ENCODE measurements around the gene RNF123.
"Not testable (repeated sequence)": the region's sequence is repeated elsewhere in the genome, so short reads cannot be mapped to it uniquely, and the experiment has no call there.

Gene RNF123

DNA sequence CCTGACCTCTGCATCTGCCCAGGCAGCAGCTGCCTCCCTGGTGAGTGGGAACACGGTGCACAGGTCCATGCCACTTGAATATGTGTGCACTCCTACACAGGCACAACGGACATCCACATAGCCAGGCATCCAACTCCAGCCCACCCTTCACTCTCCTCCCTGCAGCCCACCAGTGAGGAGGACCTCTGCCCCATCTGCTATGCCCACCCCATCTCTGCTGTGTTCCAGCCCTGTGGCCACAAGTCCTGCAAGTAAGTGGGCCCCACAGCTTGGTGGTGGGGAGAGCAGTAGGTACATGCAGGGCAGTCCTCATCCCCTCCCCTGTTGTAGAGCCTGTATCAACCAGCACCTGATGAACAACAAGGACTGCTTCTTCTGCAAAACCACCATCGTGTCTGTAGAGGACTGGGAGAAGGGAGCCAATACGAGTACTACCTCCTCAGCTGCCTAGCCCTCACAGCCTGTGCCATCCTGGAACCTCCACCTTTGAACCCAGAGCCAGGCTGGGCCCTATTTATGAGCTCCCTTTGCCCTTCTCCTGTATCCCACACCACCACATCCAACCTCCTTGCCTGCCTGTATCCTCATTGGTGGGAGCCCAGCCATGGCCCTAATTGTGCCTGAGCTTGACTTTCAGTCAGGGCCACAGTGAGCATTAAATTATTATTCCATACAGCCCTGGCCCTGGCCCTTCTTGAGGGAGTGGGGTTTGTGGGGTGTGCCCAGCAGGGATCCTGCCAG, 31.7 kb downstream of the RNF123 start:
- DNase-seq (ENCODE audit: low spot score): no peak

DNA sequence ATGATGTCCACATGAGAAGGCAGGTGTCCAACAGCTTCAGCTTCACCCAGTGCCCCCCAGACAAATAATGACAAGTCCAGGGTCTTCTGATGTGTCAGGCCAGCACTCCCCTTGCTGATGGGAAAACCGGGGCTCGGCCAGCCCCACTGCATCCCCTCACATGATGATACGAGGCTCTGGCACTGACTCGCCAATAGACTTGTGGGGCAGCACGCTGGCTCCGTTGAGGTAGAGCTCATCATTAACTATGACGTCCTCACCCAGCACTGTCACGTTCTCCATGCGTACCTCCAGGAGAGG, 32.2 kb downstream of the RNF123 start:
- DNase-seq (ENCODE audit: low spot score): no peak

DNA sequence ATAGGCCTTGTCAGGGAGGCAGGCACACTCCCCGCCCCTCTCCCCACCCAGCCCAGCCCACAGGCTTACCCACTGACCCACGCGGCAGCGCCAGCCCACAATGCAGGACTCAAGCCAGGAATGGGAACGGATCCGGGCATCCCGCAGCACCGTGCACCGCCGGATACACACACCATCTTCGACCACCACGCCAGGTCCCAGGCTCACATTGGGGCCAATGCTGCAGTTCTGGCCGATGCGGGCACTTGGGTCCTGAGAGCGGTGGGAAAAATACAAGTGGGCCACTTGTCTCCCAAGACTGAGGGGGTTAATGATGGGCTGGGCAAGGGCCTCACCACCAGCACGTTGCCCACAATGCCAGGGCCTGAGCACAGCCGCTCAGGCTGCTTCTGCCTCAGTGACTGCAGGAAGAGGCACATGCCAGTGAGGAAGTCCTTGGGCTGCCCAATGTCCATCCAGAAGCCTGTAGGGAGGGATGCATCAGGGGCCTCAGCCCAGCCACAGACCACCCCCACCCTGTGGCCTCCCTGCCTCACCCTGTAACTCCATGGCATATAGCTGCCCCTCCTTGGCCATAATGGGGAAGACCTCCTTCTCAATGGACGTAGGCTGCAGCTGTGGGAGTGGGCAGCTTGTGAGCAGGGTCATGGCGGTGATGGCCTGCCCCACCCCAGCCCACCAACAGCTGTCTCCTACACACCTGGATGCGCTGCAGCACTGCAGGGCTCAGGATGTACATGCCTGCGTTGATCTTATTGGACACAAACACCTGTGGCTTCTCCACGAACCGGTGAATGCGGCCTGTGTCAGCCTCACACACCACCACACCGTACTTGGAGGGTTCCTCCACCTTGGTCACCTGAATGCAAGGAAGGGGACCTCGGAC, 32.8 kb downstream of the RNF123 start:
- no peak for DNase-seq (ENCODE audit: low spot score)

DNA sequence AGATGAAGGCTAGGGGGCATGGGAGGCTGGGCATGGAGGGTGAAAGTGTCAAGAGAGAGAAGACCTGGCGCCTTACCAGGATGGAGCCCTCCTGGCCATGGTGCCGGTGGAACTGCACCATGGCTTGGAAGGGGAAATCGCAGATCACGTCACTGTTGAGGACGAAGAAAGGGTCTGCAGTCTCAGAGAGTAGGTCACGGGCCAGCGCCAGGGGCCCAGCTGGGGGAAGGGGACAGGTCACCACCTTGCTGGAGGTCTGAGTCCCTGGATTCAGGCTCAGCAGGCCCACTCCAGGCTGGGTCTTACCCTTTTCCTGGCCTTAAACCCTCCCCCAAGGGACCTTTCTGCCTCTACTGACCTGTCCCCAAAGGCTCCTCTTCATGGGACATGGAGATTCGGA, 33.5 kb downstream of the RNF123 start:
- no peak for DNase-seq (ENCODE audit: low spot score)

DNA sequence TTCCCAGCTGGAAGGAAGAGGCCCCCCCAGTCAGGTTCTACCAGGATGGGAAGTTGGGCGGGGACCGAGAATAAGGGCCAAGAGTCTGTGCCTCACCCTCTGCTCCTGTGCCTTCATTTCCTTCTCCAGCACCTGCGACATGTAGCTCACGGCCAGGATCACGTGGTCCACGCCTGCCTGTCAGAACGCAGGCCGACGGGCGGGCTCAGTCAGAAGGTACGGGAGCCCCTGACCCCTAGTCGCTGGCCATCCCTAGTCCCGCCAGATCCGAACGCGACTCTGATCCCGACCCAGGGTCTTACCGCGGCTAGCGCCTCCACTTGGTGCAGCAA, 33.9 kb downstream of the RNF123 start:
- DNase-seq (ENCODE audit: low spot score): peak; percentile 28

DNA sequence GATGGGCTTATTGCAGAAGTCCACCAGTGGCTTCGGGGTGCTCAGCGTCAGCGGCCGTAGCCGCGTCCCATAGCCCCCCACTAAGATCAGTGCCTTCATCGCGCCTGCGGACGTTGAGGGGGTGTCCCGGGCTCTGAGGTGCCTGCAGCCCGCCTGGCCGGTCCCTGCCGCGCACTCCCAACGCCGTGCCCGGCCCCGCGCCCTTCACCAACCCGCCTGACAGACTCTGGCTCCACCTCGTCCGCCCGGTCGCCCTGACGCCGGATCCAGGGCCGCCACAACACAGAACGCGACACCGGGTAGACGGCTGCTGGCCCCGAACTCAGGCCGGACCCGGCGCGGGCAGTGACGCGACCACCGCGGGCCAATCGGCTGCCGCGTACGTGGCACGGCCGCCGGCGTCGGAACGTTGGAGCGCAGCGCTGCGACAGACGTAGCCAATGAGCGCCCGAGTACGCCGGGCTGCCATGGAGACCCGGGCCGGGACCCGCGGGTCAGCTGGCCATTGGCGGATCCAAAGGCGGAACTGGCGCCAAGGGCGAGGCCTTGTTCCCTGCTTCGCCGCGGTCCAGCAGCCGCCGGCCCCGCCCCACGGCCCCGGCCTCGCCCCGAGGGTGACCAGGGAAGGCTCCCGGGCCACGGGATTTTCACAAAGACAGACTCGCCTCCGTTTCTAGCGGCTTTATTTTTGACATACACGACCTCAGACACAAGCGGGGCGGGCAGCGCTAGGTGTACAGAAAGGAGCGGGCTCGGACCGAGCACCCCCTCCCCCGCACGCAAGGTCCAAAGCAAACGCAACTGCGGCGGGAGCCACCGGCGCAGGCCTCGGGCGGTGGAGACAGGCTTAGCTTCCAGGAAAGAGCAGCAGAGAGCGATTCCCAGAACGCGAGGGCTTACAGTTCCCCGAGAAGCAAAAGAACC, 34.5 kb downstream of the RNF123 start, which contains the start of gene GMPPB:
Gene GMPPB, minus strand, starts transcription at position 324 of the 924 bp plus-strand sequence. Its CDS starts 225 bp downstream, at position 99.
- DNase-seq (ENCODE audit: low spot score): peak; percentile 99

DNA sequence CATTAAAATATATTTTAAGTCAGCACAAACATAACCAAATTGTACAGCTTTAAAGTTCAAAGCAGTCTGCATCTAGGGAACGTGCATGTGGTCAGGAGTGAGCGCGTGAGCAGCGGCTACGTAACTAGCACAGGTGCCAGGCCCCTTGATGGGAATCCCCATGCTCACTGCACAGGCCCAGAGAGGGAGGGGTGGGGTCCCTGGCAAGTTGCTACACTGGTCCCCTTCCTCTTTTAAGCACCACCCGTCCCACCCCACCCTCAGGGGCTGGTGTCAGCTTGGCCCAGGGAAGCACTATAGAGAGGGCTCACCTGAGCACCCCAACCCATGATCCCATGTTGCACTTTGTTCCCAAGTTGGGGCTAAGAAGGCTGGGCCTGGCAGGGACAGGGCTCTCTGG, 35.2 kb downstream of the RNF123 start:
- no peak for DNase-seq (ENCODE audit: low spot score)

DNA sequence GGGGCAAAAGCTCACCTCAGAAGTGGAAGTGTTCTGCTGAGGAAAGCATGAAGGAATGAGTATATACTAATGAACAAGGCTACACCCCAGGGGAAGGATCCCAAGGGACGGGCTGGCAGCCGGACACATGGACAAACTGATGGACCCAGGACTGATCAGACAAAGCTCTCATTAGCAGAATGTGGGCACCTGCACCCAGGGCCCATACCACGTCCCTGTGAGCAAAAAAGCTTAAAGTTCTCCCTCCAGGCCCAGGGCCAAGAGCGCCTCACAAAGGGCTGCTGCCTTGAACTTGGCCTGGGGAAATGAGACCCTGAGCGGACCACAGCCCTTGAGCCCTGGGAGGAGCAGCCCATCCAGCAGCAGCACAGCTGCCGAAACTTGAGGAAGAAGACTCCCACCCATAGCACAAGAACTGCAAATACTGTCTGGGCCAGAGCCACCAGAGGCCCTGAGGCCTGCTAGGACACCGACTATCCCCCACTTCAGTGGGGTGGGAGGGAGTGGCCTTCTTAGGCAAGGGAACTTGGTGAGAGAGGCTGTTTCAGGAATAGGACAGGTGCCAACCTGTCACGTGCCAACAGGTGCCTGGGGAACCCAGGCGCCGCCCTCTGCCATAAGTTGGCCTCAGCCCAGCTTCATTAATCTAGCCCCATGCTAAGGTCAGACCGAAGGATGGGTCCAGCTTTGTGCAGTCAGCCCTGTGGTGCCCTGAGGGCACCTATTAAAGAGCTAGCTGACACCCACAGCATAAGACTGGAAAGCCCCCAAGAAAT, 36.7 kb downstream of the RNF123 start:
- DNase-seq (ENCODE audit: low spot score): no peak

DNA sequence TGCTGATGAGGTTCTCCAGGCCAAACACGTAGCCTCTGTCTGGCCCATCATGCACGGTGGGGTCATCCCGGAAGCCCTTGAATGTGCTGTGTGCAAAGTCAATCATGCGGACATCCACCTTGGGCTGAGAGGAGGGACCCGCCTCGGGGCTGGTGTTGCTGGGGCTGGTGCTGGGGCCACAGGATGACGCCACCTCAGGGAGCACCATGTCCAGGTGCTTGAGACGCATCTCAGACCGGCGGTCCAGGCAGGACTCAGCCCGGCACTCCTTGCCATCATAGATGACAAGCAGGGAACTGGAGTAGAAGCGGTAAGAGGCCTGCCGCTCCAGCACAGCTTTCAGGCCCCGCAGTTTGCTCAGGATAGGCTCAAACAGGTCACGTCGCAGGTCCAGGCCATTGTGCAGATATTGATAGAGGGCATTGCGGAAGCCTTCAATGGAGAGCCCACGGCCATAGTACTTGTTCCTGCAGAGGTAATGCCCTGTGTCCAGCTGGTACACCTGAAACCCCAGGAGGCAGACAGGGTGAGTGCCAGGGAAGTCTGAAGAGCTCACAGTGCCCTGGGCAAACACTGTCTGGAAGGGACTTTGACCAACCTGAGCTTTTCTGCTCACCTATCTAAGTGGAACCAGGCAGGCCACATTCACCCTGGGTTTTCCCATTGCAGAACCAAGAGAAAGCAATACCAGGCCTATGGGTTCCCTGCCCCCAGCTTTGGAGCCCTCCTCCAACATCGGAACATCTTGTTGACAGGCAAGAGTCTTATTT, 38.0 kb downstream of the RNF123 start:
- no peak for DNase-seq (ENCODE audit: low spot score)

DNA sequence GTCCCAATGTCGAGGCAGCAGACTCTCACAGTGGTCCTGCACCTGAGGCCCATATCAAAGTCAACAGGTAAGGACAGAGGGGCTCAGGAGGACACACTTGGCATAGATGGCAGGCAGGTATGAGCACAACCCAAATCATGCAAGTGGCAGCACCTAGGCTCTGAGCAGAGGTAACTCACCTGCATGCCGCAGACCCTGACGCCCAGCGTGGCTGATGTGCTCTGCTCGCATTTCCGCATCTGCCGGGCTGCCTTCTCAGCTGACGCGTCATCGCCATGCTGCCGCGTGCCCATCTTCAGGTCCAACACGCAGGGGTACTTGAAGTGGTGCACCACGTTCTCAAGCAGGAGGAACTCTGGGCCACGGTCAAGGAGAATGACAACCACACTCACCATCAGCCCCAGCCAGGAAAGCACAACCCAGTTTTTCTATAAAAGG, 38.6 kb downstream of the RNF123 start:
- DNase-seq (ENCODE audit: low spot score): no peak

DNA sequence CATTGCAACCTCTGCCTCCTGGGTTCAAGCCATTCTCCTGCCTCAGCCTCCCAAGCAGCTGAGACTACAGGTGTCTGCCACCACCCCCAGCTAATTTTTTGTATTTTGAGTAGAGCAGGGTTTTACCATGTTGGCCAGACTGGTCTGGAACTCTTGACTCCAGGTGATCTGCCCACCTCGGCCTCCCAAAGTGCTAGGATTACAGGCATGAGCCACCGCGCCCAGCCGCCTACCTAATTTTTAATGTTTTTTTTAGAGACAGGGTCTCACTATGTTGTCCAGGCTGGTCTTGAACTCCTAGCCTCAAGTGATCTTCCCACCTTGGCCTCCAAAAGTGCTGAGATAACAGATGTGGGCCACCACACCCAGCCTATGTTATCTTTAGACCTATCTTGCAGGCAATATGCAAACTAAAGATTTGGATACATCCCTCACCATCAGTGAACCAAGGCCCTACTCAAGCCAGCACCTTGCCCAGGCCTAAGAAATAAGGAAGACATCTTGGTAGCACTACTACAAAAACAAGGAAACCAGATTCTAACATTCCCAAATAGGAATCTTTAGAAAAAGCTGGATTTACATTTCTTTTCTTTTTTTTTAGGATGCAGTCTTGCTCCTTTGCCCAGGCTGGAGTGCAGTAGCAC, 40.7 kb downstream of the RNF123 start:
- DNase-seq (ENCODE audit: low spot score): no peak

DNA sequence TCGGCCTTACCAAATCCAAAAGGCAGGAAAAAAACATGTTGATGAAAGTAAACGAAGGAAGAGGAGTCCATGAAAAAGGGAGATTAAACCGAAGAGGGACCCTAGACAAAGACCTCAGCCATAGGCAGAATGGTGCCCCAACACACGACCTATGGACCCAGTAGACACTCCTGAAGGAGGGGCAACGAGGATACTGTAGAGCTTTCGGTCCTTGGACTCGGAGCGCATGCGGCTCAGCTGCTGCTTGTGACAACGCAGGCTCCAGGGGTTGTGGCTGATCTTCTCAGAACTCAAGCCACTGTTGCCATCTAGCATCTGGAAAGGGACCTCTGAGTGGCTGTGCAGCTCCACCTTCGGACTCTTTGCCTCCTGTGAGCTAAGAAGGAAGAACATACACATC, 43.2 kb downstream of the RNF123 start:
- DNase-seq (ENCODE audit: low spot score): no peak

DNA sequence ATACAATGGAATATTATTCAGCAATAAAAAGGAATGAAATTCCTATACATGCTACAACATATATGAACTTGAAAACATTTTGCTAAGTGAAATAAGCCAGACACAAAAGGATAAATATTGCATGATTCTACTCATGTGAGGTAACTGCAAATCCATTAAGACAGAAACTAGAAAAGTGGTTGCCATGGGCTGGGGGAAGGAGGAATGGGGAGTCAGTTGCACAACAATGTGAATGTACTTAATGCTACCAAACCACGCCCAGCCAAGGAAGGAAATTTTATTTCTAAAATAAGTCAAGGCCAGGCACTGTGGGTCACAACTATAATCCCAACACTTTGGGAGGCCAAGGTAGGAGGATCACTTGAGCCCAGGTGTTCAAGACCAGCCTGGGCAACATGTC, 44.2 kb downstream of the RNF123 start:
- no peak for DNase-seq (ENCODE audit: low spot score)

DNA sequence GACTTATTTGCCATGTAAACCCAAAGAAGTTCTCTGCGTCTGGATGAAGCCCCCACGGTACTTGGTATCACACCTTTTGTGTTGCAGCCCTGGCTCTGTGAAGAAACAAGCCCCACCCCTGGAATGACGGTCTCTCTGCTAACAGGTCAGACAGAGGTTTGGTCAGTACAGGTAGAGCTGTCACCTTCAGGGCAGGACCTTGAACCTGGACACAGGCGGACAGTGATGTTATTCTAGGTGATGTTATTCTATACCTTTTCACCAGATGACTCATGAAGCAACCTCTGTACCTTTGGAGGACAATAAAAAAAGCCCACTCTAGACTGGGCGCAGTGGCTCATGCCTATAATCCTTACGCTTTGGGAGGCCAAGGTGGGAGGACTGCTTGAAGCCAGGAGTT, 45.4 kb downstream of the RNF123 start:
- DNase-seq (ENCODE audit: low spot score): no peak

DNA sequence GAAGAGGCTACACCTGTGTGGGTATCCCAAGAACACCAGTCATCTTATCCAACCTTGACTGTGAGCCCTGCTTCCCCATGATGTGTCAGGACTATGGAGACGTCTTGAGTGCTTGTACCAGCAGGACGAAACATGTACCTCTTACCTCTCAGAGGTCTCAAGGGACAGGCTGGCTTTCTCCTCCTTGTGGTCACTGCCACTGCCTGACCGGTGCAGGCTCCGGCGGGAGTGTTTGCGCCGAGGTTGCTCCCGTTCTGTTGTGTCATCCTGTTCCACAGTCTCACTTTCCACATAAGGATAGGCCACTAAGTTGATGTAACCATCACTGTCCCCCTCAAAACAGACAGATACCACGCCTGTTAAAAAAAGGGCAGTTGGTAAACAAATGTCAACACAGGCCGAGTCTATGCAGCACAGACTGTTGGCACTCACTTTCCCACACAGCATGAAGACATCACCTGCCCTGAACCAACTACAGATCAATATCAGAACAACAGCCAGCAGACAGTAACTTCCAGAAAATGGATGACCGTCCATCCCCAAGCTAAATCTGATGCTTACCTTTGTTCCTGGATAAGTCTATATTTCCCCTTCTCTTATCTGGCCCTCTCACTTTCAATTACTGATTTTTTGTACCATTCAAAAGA, 48.8 kb downstream of the RNF123 start:
- no peak for DNase-seq (ENCODE audit: low spot score)

DNA sequence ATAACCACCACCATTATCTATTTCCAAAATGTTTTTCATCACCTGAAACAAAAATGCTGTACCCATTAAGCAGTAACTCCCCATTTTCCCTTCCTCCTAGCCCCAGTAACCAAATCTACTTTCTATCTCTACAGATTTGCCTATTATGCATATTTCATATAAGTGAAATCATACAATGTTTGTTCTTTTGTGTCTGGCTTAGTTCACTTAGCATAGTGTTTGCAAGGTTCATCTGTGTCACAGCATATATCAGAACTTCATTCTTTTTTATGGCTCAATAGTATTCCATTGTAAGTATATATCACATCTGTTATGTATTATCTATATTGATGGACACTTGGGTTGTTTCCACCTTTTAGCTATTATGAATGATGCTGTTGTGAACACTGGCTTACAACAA, 51.1 kb downstream of the RNF123 start:
- no peak for DNase-seq (ENCODE audit: low spot score)

DNA sequence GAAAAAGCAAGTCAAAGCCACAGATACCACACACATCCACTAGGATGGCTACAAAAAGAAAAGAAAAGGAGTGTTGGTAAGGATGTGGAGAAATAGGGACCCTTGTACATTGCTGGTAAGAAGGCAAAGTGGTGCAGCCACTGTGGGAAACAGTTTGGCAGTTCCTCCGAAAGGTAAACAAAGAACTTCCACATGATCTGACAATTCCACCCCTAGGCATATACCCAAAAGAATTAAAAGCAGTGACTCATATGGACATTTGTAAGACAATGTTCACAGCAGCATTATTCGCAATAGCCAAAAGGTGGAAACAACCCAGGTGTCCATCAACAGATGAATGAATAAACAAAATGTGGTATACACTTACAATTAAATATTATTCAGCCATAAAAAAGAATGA, 56.6 kb downstream of the RNF123 start:
- DNase-seq (ENCODE audit: low spot score): no peak

DNA sequence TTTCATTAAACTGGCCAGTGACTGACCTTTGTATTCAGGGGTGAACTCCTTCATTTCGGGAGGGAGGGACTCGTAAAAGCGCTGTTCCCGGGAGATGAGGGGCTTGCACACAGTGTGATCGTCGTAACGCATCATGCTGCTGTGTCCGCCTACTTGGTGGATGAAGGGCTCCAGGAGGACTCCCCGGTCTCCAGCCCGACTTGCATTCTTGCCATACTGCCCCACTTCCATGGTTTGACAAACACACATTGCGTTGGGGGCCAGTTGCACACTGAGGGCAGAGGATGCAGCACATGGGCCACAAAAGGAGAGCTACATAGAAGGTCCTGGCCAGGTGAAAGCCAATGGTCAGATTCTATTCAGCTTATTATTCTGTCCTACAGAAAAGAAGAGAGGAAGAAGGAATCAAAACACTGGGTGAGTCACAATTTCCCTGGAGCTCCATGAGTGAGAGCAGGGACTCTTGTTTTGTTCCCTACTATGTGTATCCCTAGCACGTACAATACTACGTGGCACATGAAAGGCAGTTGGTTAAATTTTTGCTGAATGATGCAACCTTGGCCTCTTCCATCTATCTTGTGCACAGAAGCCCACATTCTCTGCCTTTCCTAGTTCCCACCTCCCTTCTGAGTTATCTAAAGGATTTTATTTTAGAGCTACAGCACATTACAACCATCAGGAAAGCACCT, 58.6 kb downstream of the RNF123 start:
- peak; percentile 24 for DNase-seq (ENCODE audit: low spot score)

DNA sequence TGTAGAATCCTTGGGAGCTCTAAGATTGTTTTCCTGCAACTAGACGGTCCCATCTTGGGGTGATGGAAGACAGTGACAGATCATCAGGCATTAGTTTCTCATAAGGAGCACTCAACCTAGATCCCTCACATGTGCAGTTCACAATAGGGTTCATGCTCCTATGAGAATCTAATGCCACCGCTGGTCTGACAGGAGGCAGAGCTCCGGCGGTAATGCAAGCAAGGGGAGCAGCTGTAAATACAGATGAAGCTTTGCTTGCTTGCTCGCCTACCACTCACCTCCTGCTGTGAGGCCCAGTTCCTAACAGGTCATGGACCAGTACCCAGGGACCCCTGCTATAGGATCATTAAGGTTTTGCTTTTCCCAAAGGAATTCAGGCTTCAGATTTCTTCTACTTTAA, 59.5 kb downstream of the RNF123 start:
- DNase-seq (ENCODE audit: low spot score): not testable (repeated sequence)

Measured in AG08395 (cell line).